GM15510 (cell line): Measurements from ENCODE around the gene REEP1.

Experiments
- POLR2A ChIP-seq: IDR thresholded peaks from 3 replicates; pipeline ENCODE4 v1.6.1; 2011; ENCODE audit warnings: borderline replicate concordance; ENCODE audit not compliant: insufficient read length; ENCODE audit errors: extremely low read depth

Gene REEP1

GRCh38 chr2:86301711-86302202, 35.7 kb downstream of the REEP1 start:
- TF ChIP-seq POLR2A: no peak

- TF ChIP-seq POLR2A: no peak
Observed at GRCh38 chr2:86301009-86301408, 36.4 kb downstream of the REEP1 start.

DNA sequence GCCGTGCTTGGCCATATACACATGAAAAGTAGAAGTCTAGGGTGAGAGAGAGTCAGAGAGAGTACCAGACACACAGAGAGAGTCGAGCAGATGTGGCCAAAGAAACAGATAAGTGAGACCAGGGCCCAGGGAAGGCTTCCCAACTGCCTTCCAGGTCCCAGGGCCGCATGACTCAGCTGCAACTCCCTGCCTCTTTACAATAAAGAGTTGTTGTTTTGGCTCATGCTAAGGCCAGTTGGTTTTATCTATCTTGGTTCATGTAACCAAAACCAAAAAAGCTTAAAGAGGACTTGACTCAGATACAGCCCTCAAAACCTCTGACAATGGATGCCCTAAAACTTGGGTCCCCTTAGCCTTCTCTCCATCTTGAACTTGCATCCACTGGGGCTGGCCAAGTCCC, 36.9 kb downstream of the REEP1 start:
- TF ChIP-seq POLR2A: no peak

DNA sequence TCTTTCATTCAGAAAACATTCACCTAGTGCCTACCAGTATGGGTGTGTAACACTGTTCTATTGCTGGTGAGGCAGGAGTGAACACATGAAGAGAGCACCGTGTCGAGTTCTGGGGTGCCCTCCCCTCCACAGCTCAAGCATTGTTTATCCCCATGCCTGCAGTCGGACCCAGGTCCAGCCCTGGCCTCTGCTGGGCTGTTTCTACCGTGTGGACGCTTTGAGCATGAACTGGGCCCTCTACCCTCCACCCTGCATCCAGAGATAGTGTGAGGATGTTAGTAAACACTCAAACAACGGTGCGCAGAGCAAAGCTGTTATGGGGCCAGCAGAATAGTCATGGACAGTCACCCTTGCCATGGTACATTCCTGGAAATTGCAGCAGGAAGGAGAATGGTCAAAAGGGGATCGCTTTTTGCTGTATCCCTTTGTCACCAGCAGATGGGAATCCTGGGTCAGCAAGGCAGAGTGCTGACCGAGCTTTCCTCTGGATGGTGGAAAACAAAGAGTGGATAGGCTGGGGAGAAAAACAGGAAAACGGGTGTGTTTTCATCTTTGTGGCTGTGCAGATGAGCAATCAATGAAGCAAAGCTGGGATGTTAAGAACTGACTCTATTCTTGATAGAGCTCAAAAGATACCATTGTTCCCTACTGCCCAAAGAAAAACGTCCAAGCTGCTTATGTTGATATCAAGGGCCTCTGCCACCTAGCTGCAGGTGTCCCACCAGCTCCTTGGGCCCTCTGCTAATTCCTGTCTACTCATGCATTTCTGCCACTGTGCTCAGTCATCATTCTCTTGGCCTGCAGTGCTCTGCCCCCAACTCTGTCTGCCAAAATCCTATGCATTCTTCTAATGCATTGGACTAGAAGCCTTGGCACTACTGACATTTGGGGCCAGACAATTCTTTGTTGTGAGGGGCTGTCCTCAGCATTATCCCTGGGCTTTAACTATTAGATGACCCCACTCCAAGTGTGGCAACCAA, 38.7 kb downstream of the REEP1 start:
- TF ChIP-seq POLR2A: no peak

- TF ChIP-seq POLR2A: no peak
Observed at GRCh38 chr2:86297382-86298147, 39.9 kb downstream of the REEP1 start.

- no peak for TF ChIP-seq POLR2A
Observed at GRCh38 chr2:86296947-86297346, 40.5 kb downstream of the REEP1 start.

DNA sequence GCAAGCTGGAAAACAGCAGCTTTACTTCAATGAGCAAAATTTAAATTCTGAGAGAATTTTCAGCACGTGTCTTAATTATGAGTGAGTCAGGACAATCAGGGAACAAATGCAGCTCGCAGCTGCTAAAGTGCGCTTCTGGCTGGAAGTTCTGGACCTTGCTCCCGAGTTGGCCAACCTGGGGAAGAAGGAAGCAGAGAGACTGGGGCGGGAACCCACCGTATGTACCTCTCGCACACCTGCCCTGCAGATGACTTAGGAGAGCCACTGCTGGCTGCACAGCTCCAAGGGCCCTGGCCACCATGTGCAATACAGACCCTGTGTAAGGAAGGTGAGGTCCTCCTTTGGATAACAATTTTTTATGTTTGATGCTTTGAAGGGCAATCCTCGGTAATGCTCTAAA, 42.4 kb downstream of the REEP1 start:
- TF ChIP-seq POLR2A: no peak

GRCh38 chr2:86293612-86294011, 43.8 kb downstream of the REEP1 start:
- no peak for TF ChIP-seq POLR2A

GRCh38 chr2:86292571-86293515, 44.6 kb downstream of the REEP1 start:
- no peak for TF ChIP-seq POLR2A

GRCh38 chr2:86291328-86291662, 46.1 kb downstream of the REEP1 start:
- no peak for TF ChIP-seq POLR2A

- no peak for TF ChIP-seq POLR2A
Observed at GRCh38 chr2:86290596-86291327, 46.7 kb downstream of the REEP1 start.

- TF ChIP-seq POLR2A: no peak
Observed at GRCh38 chr2:86286516-86286915, 50.9 kb downstream of the REEP1 start.

DNA sequence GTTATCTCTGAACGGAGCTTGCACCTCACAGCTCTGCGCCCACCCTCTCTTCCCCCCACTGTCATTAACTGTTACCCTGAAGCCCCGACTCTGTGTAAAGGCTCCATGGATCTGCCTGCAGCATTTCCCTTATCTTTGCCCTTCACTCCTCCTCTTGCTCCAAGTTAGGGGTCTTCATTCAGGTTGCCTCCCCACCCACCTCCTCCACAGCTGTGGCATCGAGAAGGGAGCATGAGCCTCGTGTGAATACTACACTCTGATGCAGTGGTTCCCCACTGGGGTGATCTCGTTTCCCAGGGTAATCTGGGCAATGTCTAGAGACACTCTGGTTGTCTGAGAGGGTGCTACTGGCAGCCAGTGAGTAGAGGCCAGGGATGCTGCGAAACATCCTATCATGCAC, 51.4 kb downstream of the REEP1 start:
- no peak for TF ChIP-seq POLR2A

GRCh38 chr2:86285571-86285970, 51.9 kb downstream of the REEP1 start:
- no peak for TF ChIP-seq POLR2A
